Activated CD4-positive, alpha-beta T cell treated with anti-CD3 and anti-CD28 coated beads, Interleukin-2, amount 10 ng/mL, durations not matched to agents 24 days and 14 days (primary cell): ENCODE measurements around the gene FZD4. TPM values are rescaled to one million over a fixed set of nuclear protein-coding genes. Genes with fewer than 3 reads are reported as not detected.
"Not testable (repeated sequence)": the region's sequence is repeated elsewhere in the genome, so short reads cannot be mapped to it uniquely, and the experiment has no call there.

Experiments
- DNase-seq: peaks from one replicate; pipeline ENCODE4 v3.0.0; 2022
- H3K27ac Mint-ChIP-seq: one replicate; pipeline ENCODE4 v1.8.0; 2022; ENCODE audit warnings: mild to moderate bottlenecking, mixed read lengths
- H3K27me3 Mint-ChIP-seq: one replicate; pipeline ENCODE4 v1.8.0; 2022; ENCODE audit warnings: mixed read lengths
- H3K36me3 Mint-ChIP-seq: one replicate; pipeline ENCODE4 v1.8.0; 2022; ENCODE audit warnings: low read depth, mild to moderate bottlenecking, mixed read lengths
- H3K4me1 Mint-ChIP-seq: one replicate; pipeline ENCODE4 v1.8.0; 2021; ENCODE audit warnings: mixed read lengths
- H3K4me3 Mint-ChIP-seq: one replicate; pipeline ENCODE4 v1.8.0; 2022; ENCODE audit warnings: mild to moderate bottlenecking, moderate library complexity, mixed read lengths
- H3K9me3 Mint-ChIP-seq: one replicate; pipeline ENCODE4 v1.8.0; 2021; ENCODE audit warnings: mixed read lengths
- intact Hi-C: fragments of 100-400 bp; cut with micrococcal nuclease; formaldehyde crosslinking; loops from one replicate; pipeline ENCODE4 v1.15.1; 2023
- total RNA-seq: library from RNA; stranded (reverse); gene quantifications from 2 replicates; pipeline ENCODE4 v1.2.3, GENCODE V29; 2022

FZD4 gene
- total RNA-seq, 1 donor from 2014 or later, result not detected

GRCh38 chr11:86938900-86939880 is 16.0 kb downstream of the FZD4 start:
- intact Hi-C loops, result loop anchor here (1.0 kb wide), 2 partner anchors 351 to 482 kb away; no protein-coding TSS in a partner anchor
- no peaks in the 10 kb centered on the region for H3K36me3 Mint-ChIP-seq
- H3K27ac Mint-ChIP-seq, result no peak overlapping the region
- no peaks in the 10 kb centered on the region for H3K9me3 Mint-ChIP-seq
- H3K27me3 Mint-ChIP-seq, result peaks cover 15% of the 10 kb centered on the region
- peak; percentile 65 for DNase-seq
- H3K4me1 Mint-ChIP-seq, result no peaks in the 10 kb centered on the region
- H3K4me3 Mint-ChIP-seq, result no peak overlapping the region

- H3K9me3 Mint-ChIP-seq, result no peaks in the 10 kb centered on the region
- no peak for DNase-seq
- no peaks in the 10 kb centered on the region for H3K4me1 Mint-ChIP-seq
- H3K27me3 Mint-ChIP-seq, result peaks cover 15% of the 10 kb centered on the region
- intact Hi-C loops, result no loop called here
- H3K27ac Mint-ChIP-seq, result no peak overlapping the region
- H3K36me3 Mint-ChIP-seq, result no peaks in the 10 kb centered on the region
- H3K4me3 Mint-ChIP-seq, result no peak overlapping the region
Observed at GRCh38 chr11:86938203-86938899, 16.8 kb downstream of the FZD4 start.

DNA sequence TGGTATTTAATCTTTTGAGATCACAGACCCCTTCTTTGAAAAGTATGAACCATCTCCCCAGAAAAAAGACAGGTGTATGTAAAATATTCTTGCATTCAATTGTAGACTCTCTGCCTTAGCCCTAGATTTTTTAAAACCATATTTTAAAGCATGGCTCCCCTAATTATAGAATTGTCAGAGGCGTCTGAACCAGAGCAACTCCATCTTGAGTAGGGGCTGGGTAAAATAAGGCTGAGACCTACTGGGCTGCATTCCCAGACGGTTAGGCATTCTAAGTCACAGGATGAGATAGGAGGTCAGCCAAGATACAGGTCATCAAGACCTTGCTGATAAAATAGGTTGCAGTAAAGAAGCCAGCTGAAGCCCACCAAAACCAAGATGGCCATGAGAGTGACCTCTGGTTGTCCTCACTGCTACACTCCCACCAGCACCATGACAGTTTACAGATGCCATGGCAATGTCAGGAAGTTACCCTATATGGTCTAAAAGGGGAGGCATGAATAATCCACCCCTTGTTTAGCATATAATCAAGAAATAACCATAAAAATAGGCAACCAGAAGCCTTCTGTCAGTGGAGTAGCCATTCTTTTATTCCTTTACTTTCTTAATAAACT is 17.9 kb downstream of the FZD4 start:
- H3K27me3 Mint-ChIP-seq, result peaks cover 15% of the 10 kb centered on the region
- H3K4me1 Mint-ChIP-seq, H3K36me3 Mint-ChIP-seq, H3K4me3 Mint-ChIP-seq, intact Hi-C loops, DNase-seq, H3K9me3 Mint-ChIP-seq, H3K27ac Mint-ChIP-seq: not testable (repeated sequence)

DNA sequence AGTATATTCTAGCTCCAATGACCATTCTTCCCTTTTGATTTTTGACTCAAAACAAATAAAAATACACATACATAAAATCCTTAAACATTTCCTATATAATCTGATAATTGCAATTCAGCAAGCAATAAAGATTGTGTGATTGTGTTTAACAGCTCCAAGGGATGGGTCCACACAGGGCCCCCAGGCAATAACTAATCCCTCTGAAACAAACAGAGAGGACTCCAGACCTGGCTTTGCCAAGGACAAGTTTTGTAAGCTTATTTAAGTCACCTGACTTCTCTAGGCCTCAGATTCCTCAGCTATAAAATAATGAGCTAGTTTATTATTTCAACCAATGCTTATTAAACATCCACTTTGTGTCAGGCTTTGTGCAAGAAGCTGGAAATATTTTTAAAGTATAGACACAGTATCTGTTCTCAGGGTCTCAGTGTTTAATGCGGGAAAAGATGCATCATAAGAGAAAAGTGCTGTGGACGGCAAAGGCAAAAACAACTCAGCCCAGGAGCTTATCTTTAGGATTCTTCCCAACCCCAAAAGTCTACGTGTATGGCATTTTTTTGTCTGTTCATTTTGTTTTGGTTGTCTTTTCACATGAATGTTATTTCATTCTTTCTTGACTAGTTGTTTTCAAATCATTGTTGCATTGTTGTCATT is 20.1 kb downstream of the FZD4 start:
- DNase-seq, result no peak
- H3K36me3 Mint-ChIP-seq, result no peaks in the 10 kb centered on the region
- H3K4me1 Mint-ChIP-seq, result no peaks in the 10 kb centered on the region
- no peak overlapping the region for H3K27ac Mint-ChIP-seq
- H3K27me3 Mint-ChIP-seq, result peaks cover 6% of the 10 kb centered on the region
- intact Hi-C loops, result no loop called here
- no peaks in the 10 kb centered on the region for H3K9me3 Mint-ChIP-seq
- no peak overlapping the region for H3K4me3 Mint-ChIP-seq

GRCh38 chr11:86934582-86934900 is 20.7 kb downstream of the FZD4 start:
- H3K4me3 Mint-ChIP-seq, result no peak overlapping the region
- H3K9me3 Mint-ChIP-seq, result no peaks in the 10 kb centered on the region
- no peaks in the 10 kb centered on the region for H3K4me1 Mint-ChIP-seq
- H3K36me3 Mint-ChIP-seq, result no peaks in the 10 kb centered on the region
- H3K27ac Mint-ChIP-seq, result no peak overlapping the region
- intact Hi-C loops, result no loop called here
- no peak for DNase-seq
- peaks cover 6% of the 10 kb centered on the region for H3K27me3 Mint-ChIP-seq

GRCh38 chr11:86933891-86934581 is 21.2 kb downstream of the FZD4 start:
- no peak for DNase-seq
- H3K9me3 Mint-ChIP-seq, result no peaks in the 10 kb centered on the region
- no peaks in the 10 kb centered on the region for H3K4me1 Mint-ChIP-seq
- peaks cover 6% of the 10 kb centered on the region for H3K27me3 Mint-ChIP-seq
- no peak overlapping the region for H3K4me3 Mint-ChIP-seq
- intact Hi-C loops, result no loop called here
- no peak overlapping the region for H3K27ac Mint-ChIP-seq
- H3K36me3 Mint-ChIP-seq, result no peaks in the 10 kb centered on the region

GRCh38 chr11:86932924-86933875 is 22.0 kb downstream of the FZD4 start:
- intact Hi-C loops, result no loop called here
- Mint-ChIP-seq H3K4me3 (no peak overlapping the region), H3K27me3 (peaks cover 3% of the 10 kb centered on the region), H3K27ac (no peak overlapping the region), H3K36me3 (no peaks in the 10 kb centered on the region), H3K9me3 (no peaks in the 10 kb centered on the region), H3K4me1 (no peaks in the 10 kb centered on the region)
- no peak for DNase-seq

GRCh38 chr11:86932259-86932585 is 23.0 kb downstream of the FZD4 start:
- no peak overlapping the region for H3K27ac Mint-ChIP-seq
- H3K4me1 Mint-ChIP-seq, result no peaks in the 10 kb centered on the region
- H3K27me3 Mint-ChIP-seq, result peaks cover 2% of the 10 kb centered on the region
- no peak for DNase-seq
- no peaks in the 10 kb centered on the region for H3K9me3 Mint-ChIP-seq
- H3K36me3 Mint-ChIP-seq, result no peaks in the 10 kb centered on the region
- intact Hi-C loops, result no loop called here
- no peak overlapping the region for H3K4me3 Mint-ChIP-seq

- no peaks in the 10 kb centered on the region for H3K9me3 Mint-ChIP-seq
- no peak for DNase-seq
- peaks cover 2% of the 10 kb centered on the region for H3K27me3 Mint-ChIP-seq
- no peak overlapping the region for H3K27ac Mint-ChIP-seq
- H3K36me3 Mint-ChIP-seq, result no peaks in the 10 kb centered on the region
- H3K4me1 Mint-ChIP-seq, result no peaks in the 10 kb centered on the region
- intact Hi-C loops, result no loop called here
- no peak overlapping the region for H3K4me3 Mint-ChIP-seq
Observed at GRCh38 chr11:86931548-86932258, 23.5 kb downstream of the FZD4 start.

- H3K9me3 Mint-ChIP-seq, result no peaks in the 10 kb centered on the region
- no peaks in the 10 kb centered on the region for H3K4me1 Mint-ChIP-seq
- H3K36me3 Mint-ChIP-seq, result no peaks in the 10 kb centered on the region
- peaks cover 2% of the 10 kb centered on the region for H3K27me3 Mint-ChIP-seq
- no peak overlapping the region for H3K27ac Mint-ChIP-seq
- H3K4me3 Mint-ChIP-seq, result no peak overlapping the region
- intact Hi-C loops, result no loop called here
- no peak for DNase-seq
Observed at GRCh38 chr11:86930957-86931547, 24.1 kb downstream of the FZD4 start.

- no peak overlapping the region for H3K27ac Mint-ChIP-seq
- H3K4me3 Mint-ChIP-seq, result no peak overlapping the region
- no peaks in the 10 kb centered on the region for H3K36me3 Mint-ChIP-seq
- DNase-seq, result no peak
- intact Hi-C loops, result no loop called here
- H3K9me3 Mint-ChIP-seq, result no peaks in the 10 kb centered on the region
- H3K27me3 Mint-ChIP-seq, result no peaks in the 10 kb centered on the region
- H3K4me1 Mint-ChIP-seq, result no peaks in the 10 kb centered on the region
Observed at GRCh38 chr11:86926975-86927374, 28.2 kb downstream of the FZD4 start.
